Central memory CD8-positive, alpha-beta T cell (primary cell): ENCODE data around the gene ZEB1.

ENCODE experiments used
- ATAC-seq: fragments of 150-1000 bp; cut with Tn5 transposase; replicated peaks from 2 replicates; pipeline ENCODE4 v1.10.0; 2022; ENCODE audit warnings: mild to moderate bottlenecking, moderate FRiP score, moderate number of reproducible peaks; ENCODE audit not compliant: poor library complexity, severe bottlenecking; ENCODE audit errors: extremely low read depth
- DNase-seq, 2 donors: peaks; one replicate each; pipeline ENCODE4 v3.0.0; 2021; ENCODE audit warnings: low spot score in 2 of 2
- H3K27ac Mint-ChIP-seq: one replicate; pipeline ENCODE4 v1.8.0; 2022; ENCODE audit warnings: low read depth, mild to moderate bottlenecking, moderate library complexity, mixed read lengths
- H3K27me3 Mint-ChIP-seq: one replicate; pipeline ENCODE4 v1.8.0; 2022; ENCODE audit warnings: mixed read lengths
- H3K36me3 Mint-ChIP-seq: one replicate; pipeline ENCODE4 v1.8.0; 2022; ENCODE audit warnings: mild to moderate bottlenecking, moderate library complexity, mixed read lengths; ENCODE audit not compliant: insufficient read depth
- H3K4me1 Mint-ChIP-seq: one replicate; pipeline ENCODE4 v1.8.0; 2022; ENCODE audit warnings: mixed read lengths
- H3K4me3 Mint-ChIP-seq: one replicate; pipeline ENCODE4 v1.8.0; 2022; ENCODE audit warnings: mild to moderate bottlenecking, moderate library complexity, mixed read lengths
- H3K9me3 Mint-ChIP-seq: one replicate; pipeline ENCODE4 v1.8.0; 2022; ENCODE audit warnings: mixed read lengths

The ZEB1 gene

DNA sequence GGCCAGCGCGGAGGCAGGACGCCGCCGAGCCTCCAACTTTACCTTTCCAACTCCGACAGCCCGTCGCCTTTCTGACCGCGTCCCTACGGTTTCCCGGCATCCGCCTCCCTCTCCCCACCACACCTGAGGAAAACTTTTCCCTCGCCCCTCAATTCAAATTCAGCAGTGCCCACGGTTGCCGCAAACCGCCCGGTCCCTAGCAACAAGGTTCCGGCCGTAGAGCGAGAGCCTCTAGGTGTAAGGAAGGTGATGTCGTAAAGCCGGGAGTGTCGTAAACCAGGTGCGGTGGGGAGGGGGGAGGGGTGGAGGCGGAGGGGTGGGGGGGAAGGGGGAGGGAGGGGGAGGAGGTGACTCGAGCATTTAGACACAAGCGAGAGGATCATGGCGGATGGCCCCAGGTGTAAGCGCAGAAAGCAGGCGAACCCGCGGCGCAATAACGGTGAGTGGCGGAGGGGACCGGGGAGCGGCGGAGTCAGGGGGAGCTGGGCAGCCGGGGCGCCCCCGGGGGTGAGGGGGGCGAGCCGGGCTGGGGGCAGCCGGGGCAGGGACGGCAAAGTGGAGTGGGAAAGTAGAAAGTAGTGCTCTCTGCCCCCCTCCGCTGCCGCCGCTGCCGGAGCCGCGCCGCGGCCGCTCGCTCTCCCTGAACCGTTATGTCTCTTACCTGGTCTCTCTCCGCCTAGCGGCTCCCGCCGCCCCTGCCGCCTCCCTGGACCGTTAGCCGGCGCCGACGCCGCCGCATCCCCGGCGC lies at the start of gene ZEB1:
ZEB1 (plus strand) TSS at position 363 of the 748 bp plus-strand sequence; CDS start at position 382, 19 bp downstream.
- Mint-ChIP-seq H3K27ac (peak within 1 kb of the TSS; percentile 90), H3K27me3 (no peaks in the 10 kb centered on the region), H3K9me3 (no peaks in the 10 kb centered on the region), H3K4me1 (peaks cover 33% of the 10 kb centered on the region), H3K4me3 (peak within 1 kb of the TSS; percentile 89), H3K36me3 (peaks cover 31% of the 10 kb centered on the region)
- peak; percentile 59 for ATAC-seq
- DNase-seq, result peak; percentile 70 to 85

DNA sequence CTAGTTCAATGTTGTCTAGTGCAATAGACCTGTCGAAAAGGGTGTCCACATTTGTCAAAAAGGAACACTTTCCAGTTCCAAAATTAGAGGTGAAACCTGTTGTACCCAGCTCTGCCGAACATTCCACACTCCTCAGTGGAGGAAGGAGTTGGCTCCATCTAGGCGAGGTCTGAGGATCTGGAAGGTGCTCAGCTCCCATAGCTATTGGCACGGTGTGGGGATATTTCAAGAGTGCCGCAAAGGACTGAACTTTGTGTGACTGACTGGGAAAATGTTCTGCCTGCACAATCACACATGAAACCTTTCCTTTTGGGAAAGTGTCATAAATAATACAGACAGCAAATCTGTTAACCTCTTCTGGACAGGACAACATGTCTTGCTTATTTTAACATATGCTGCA lies 48.1 kb upstream of the ZEB1 start:
- no peak for DNase-seq
- ATAC-seq, result no peak
- Mint-ChIP-seq H3K36me3 (no peaks in the 10 kb centered on the region), H3K27me3 (no peaks in the 10 kb centered on the region), H3K27ac (no peak overlapping the region), H3K4me1 (no peaks in the 10 kb centered on the region), H3K9me3 (peaks cover 5% of the 10 kb centered on the region), H3K4me3 (no peak overlapping the region)

DNA sequence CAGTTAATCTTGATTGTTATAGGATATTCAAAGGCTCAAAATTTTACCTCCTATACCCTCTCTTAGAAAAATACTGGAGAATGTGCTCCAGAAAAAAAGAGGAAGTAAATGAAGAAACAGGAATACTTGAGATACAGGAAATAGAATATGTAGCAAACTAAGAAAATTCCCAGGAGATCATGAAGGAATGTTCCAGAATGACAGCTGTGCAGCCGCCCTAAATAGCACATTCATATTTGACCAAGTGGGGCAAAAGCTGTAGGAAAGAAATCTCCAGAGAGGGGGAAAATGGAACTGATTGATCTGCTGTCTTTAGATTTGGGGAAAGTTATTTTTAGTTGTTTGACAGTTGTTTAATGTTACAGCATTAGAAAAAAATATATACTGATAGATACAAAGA lies 46.2 kb upstream of the ZEB1 start:
- Mint-ChIP-seq H3K27me3 (no peaks in the 10 kb centered on the region), H3K27ac (no peak overlapping the region), H3K9me3 (peaks cover 5% of the 10 kb centered on the region), H3K36me3 (no peaks in the 10 kb centered on the region), H3K4me1 (no peaks in the 10 kb centered on the region), H3K4me3 (no peak overlapping the region)
- ATAC-seq (no peak), DNase-seq (no peak)

DNA sequence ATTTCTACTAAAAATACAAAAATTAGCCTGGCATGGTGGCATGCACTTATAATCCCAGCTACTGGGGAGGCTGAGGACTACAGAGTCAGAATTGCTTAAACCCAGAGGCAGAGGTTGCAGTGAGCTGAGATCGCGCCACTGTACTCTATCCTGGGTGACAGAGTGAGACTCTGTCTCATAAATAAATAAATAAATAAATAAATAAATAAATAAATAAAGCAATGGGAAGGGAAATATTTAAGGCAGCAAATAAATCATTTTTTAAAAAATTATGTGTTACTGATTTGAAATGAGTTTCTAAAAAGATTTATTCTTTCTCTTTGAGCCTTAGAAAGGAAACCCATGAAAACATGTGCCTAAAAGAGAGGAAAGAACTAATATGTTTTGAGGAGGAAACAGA lies 45.2 kb upstream of the ZEB1 start:
- DNase-seq, result no peak
- Mint-ChIP-seq H3K4me3 (no peak overlapping the region), H3K9me3 (peaks cover 5% of the 10 kb centered on the region), H3K27me3 (peaks cover 4% of the 10 kb centered on the region), H3K36me3 (no peaks in the 10 kb centered on the region), H3K4me1 (no peaks in the 10 kb centered on the region), H3K27ac (no peak overlapping the region)
- ATAC-seq, result no peak

DNA sequence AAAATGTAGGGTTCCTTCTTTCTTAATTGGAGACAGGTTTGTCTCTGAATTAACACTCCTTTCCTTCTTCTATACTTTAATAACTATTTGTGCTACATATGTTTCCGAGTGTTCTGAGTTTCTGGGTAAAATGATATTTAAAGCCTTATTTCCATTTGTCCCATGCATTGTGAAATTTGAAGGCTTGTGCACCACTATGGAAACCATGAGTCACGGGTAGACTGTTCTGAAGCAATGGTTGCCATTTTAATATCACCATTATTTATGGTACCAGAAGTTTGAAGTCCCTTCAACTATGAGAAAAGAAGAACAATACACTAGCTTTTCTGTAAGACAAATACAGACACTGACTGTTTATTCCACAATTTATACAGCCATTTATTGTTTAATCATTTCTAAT lies 44.7 kb upstream of the ZEB1 start:
- ATAC-seq, result no peak
- Mint-ChIP-seq H3K9me3 (peaks cover 5% of the 10 kb centered on the region), H3K27ac (no peak overlapping the region), H3K36me3 (no peaks in the 10 kb centered on the region), H3K27me3 (peaks cover 9% of the 10 kb centered on the region), H3K4me1 (no peaks in the 10 kb centered on the region), H3K4me3 (no peak overlapping the region)
- no peak for DNase-seq

DNA sequence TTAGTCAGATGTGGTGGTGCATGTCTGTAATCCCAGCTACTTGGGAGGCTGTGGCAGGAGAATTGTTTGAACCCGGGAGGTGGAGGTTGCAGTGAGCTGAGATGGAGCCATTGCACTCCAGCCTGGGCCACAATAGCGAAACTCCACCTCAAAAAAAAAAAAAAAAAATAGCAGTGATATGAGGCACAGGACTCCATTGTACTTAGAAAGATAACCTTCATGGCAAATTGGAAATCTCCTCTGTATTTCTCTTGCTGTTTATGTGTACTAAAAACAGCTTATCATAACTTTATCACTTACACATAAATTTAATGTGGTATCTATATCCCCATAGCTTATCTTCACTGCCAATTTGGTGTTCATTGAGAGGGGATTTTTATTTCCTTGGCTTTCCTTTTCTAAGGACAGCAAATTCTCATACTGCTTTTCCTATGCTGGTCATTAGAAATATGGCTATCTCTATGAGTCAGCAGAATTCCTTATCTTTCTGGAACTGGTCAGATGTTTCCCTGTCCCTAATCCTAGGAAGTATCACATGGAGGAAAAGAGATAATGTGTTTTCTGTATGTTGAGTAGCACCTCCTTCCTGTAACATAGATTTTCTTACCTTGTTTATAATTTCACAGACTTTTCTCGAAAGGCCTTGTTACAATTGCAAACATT lies 40.6 kb upstream of the ZEB1 start:
- Mint-ChIP-seq H3K9me3 (no peaks in the 10 kb centered on the region), H3K27me3 (peaks cover 25% of the 10 kb centered on the region), H3K36me3 (no peaks in the 10 kb centered on the region), H3K4me1 (no peaks in the 10 kb centered on the region), H3K4me3 (no peak overlapping the region), H3K27ac (no peak overlapping the region)
- DNase-seq (no peak), ATAC-seq (no peak)

DNA sequence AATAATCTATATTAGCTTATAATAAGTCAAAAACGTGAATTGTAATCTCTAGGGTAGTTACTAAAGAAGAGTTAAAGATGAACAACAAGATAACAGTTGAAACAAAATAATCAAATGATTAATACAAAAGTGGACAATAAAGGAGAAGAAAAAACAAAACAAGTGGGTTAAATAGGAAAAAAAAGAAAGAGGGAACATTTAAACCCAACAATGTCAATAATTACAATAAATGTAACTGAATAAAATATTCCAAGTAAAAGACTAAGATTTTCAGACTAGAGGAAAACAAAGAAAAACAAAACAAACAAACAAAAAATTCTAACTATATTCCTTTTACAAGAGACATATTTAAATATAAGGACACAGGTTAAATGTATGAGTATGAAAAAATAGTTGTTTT lies 38.0 kb upstream of the ZEB1 start:
- H3K4me1 Mint-ChIP-seq, result no peaks in the 10 kb centered on the region
- no peaks in the 10 kb centered on the region for H3K9me3 Mint-ChIP-seq
- no peaks in the 10 kb centered on the region for H3K36me3 Mint-ChIP-seq
- no peak for DNase-seq
- ATAC-seq, result no peak
- peaks cover 35% of the 10 kb centered on the region for H3K27me3 Mint-ChIP-seq
- no peak overlapping the region for H3K4me3 Mint-ChIP-seq
- H3K27ac Mint-ChIP-seq, result no peak overlapping the region

DNA sequence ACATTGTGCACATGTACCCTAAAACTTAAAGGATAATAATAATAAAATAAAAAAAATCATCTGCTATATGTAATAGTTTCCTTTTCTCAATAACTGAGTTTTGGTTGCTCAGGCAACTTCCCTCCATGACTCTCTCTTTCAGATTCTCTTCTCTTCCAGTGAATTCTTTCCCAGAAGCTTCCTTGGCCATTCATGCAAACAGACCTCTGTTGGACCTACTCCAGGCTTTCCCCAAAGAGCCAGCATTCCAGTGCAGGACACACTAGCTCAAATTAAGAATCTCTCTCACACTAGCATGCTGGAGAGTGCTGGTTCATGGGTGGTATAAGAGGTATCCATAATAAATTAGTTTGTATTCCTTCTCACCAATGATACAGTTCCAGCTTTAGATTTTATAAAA lies 31.0 kb upstream of the ZEB1 start:
- Mint-ChIP-seq H3K4me1 (no peaks in the 10 kb centered on the region), H3K36me3 (no peaks in the 10 kb centered on the region), H3K4me3 (no peak overlapping the region), H3K9me3 (no peaks in the 10 kb centered on the region), H3K27ac (no peak overlapping the region), H3K27me3 (peaks cover 24% of the 10 kb centered on the region)
- ATAC-seq (no peak), DNase-seq (no peak)

DNA sequence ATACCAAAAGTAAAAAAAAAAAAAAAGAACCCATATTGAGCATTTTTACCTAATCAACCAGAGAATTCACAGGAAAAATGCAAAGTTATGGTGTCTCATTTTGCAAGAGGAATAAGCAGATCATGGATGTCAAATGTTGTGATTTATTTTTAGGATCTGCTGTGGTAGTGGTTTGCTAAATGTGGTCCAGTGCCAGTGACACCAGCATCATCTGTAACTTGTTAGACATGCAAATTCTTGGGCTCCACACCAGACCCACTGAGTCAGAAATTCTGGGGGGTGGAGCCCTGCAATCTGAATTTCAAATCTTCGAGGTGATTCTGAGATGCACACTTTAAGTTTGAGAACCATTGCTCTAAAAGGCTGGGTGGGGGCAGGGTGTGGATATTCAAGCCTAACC lies 30.1 kb upstream of the ZEB1 start:
- ATAC-seq (no peak), DNase-seq (no peak)
- Mint-ChIP-seq H3K27me3 (peaks cover 15% of the 10 kb centered on the region), H3K4me1 (no peaks in the 10 kb centered on the region), H3K9me3 (no peaks in the 10 kb centered on the region), H3K36me3 (no peaks in the 10 kb centered on the region), H3K27ac (no peak overlapping the region), H3K4me3 (no peak overlapping the region)

DNA sequence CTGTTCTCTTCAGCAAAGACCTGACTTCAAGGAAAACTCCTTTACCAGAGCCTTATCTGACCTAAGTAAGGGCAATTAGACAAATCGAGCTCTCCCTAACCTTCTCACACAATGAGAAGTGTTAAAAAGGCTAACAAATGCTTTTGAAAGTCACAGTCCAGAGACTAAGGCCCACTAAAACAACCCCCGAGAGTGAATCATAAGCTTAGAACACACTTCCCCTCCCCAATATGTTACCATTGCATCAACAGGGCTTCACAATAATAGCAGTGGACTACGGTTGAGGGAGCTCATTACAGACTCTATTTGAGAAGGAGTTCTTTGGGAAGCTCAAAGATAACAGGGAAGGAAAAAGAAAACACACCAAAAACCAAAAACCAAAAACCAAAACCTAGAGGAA lies 28.6 kb upstream of the ZEB1 start:
- Mint-ChIP-seq H3K9me3 (no peaks in the 10 kb centered on the region), H3K36me3 (no peaks in the 10 kb centered on the region), H3K4me1 (no peaks in the 10 kb centered on the region), H3K27me3 (peaks cover 10% of the 10 kb centered on the region), H3K4me3 (no peak overlapping the region), H3K27ac (no peak overlapping the region)
- ATAC-seq (no peak), DNase-seq (no peak)

DNA sequence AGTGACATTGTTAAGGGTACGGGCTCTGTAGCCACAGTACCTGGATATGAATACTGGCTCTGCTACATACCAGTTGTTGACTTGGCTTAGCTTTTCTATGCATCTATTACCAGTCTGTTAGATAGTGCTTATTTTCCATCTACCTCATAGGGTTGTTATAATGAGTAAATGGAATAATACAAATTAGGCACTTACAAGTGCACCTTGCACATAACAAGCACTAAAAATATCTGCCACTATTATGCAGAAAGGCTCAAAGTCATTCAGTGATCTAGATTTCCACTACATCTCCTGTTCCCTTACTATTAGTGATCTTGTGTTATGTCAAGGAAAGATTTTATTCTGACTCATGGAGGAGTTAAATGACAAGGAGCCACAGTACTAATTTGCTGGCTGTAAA lies 27.9 kb upstream of the ZEB1 start:
- Mint-ChIP-seq H3K27me3 (peaks cover 10% of the 10 kb centered on the region), H3K27ac (no peak overlapping the region), H3K4me1 (no peaks in the 10 kb centered on the region), H3K36me3 (no peaks in the 10 kb centered on the region), H3K9me3 (no peaks in the 10 kb centered on the region), H3K4me3 (no peak overlapping the region)
- no peak for DNase-seq
- ATAC-seq, result no peak

DNA sequence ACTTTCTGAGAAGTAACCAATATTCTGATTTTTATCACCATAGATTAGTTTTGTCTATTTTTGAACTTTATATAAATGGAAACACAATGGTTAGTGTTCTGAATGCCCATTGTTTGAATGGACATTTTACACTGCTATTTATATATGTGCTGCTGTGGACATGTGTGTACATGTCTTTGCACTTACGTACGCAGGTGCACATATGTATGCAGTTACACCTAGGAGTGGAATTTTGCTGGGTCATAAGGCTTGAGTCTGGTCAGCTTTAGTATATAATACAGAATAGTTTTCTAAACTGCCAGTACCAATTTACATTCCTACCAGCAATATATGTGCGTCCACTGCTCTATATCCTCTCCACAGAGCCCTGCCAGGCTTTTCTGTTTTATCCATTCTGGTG lies 24.5 kb upstream of the ZEB1 start:
- H3K4me1 Mint-ChIP-seq, result no peaks in the 10 kb centered on the region
- no peak overlapping the region for H3K27ac Mint-ChIP-seq
- no peaks in the 10 kb centered on the region for H3K9me3 Mint-ChIP-seq
- H3K27me3 Mint-ChIP-seq, result no peaks in the 10 kb centered on the region
- no peak overlapping the region for H3K4me3 Mint-ChIP-seq
- ATAC-seq (no peak), DNase-seq (no peak)
- no peaks in the 10 kb centered on the region for H3K36me3 Mint-ChIP-seq

DNA sequence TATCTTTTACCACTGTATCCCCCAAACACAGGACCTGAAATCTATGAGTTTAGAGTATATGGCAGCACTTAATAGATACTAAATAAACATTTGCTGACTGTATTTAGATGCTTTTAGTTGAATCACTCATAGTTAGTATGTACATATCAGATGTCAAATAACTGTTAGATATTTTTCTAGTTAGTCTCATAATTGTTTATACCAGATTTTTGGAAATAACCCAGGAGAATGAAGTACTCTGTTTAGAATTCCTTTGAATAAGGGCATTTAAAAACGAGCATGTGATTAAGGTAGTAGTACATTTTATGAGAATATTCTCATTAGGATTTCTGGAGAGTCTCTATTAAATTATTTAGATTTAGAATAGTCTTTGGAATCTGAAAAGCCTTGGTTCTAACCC lies 22.3 kb upstream of the ZEB1 start:
- DNase-seq (no peak), ATAC-seq (no peak)
- H3K36me3 Mint-ChIP-seq, result no peaks in the 10 kb centered on the region
- peaks cover 6% of the 10 kb centered on the region for H3K27me3 Mint-ChIP-seq
- H3K27ac Mint-ChIP-seq, result no peak overlapping the region
- H3K4me1 Mint-ChIP-seq, result no peaks in the 10 kb centered on the region
- H3K4me3 Mint-ChIP-seq, result no peak overlapping the region
- no peaks in the 10 kb centered on the region for H3K9me3 Mint-ChIP-seq
